ENCODE results near the gene ZMYM4.

DNA sequence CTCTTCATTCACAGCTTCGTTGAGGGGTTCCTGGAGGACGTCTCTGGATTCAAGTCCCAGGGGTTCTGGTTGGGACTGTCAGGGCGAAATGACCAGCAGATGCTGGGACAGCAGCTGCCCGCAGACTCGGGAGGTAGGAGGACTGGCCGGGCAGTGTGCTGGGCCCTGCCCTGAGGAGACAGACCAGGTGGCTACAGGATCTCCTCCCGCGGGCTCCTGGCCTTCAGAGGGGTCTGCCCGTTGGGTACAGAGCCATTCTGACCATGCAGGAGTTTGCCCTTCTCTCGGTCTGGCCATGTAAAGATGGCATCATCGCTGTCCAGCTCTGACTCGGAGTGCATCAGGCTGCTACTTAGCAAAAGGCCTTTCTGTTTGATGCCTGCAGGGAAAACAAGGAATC, 166.2 kb downstream of the ZMYM4 start:
- TF ChIP-seq CTCF (IDR thresholded peaks at IDR 0.05; ENCODE audit: insufficient read depth, low read length), result no peak
- no peak for TF ChIP-seq POLR2AphosphoS5 (IDR thresholded peaks at IDR 0.05; ENCODE audit: low read depth)
